HEK293 (cell line): ENCODE results near the gene FBXO28.
A peak's percentile ranks its signal among the peaks of the same experiment; 100 is the strongest.

Experiments used
- CTCF ChIA-PET: fragments of 350-600 bp; formaldehyde crosslinking; extraction: SDS; loops from one replicate; lab custom pipeline; 2021; ENCODE audit warnings: antibody characterized with exemption; lab: Yijun Ruan, JAX
- POLR2A ChIA-PET: fragments of 300-600 bp; formaldehyde crosslinking; extraction: SDS; loops from one replicate; lab custom pipeline; 2020; ENCODE audit warnings: antibody characterized with exemption, inconsistent platforms; lab: Yijun Ruan, JAX
- H3K27ac ChIP-seq: fragments of 200-500 bp; sonication (Bioruptor generic); 2 replicates; pipeline ENCODE4 v1.5.1; 2014; ENCODE audit warnings: low read depth, low read length, control low read depth, inconsistent platforms; ENCODE audit errors: extremely low read depth
- H3K36me3 ChIP-seq, 2 experiments: fragments of 200-500 bp in 1 of 2; sonication (Bioruptor generic) in 1 of 2; 1 replicate in 1 of 2; 2 replicates in 1 of 2; pipeline ENCODE4 v1.5.1; 2014 to 2017; ENCODE audit warnings: inconsistent platforms in 2 of 2, low read length in 2 of 2; ENCODE audit not compliant: control insufficient read depth in 2 of 2, insufficient read depth in 1 of 2
- H3K4me1 ChIP-seq: fragments of 200-500 bp; sonication (Bioruptor generic); 2 replicates; pipeline ENCODE4 v1.5.1; 2014; ENCODE audit warnings: mild to moderate bottlenecking, low read length, inconsistent platforms; ENCODE audit not compliant: control insufficient read depth, insufficient read depth
- H3K4me3 ChIP-seq: 2 replicates; pipeline ENCODE4 v1.5.1; 2011; ENCODE audit warnings: low read depth, mild to moderate bottlenecking, control low read depth, low read length, moderate library complexity
- H3K9me3 ChIP-seq: fragments of 200-500 bp; sonication (Bioruptor generic); 2 replicates; pipeline ENCODE4 v1.5.1; 2014; ENCODE audit warnings: low read depth, low read length, inconsistent platforms; ENCODE audit not compliant: control insufficient read depth, insufficient read depth
- GLI2 ChIP-seq: fragments of 450-650 bp; formaldehyde crosslinking; IDR thresholded peaks from 2 replicates; pipeline ENCODE4; 2017; ENCODE audit warnings: missing biosample characterization, missing genetic modification characterization, low read depth, borderline replicate concordance
- GLIS1 ChIP-seq: fragments of 450-650 bp; formaldehyde crosslinking; IDR thresholded peaks from 2 replicates; pipeline ENCODE4 v1.5.1; 2016; ENCODE audit warnings: missing biosample characterization, missing genetic modification characterization
- IKZF3 ChIP-seq: fragments of 450-650 bp; IDR thresholded peaks from 2 replicates; pipeline ENCODE4 v1.5.0; 2018; ENCODE audit warnings: missing biosample characterization, mild to moderate bottlenecking, missing genetic modification characterization, moderate library complexity
- MEIS1 ChIP-seq: sonication (generic); formaldehyde crosslinking; IDR thresholded peaks from 2 replicates; pipeline ENCODE4 v1.8.1; 2022; ENCODE audit warnings: missing genetic modification reagents, mild to moderate bottlenecking, borderline replicate concordance
- OSR2 ChIP-seq: fragments of 450-650 bp; formaldehyde crosslinking; IDR thresholded peaks from 2 replicates; pipeline ENCODE4 v1.5.1; 2016; ENCODE audit warnings: missing biosample characterization, missing genetic modification characterization
- OVOL3 ChIP-seq: fragments of 450-650 bp; formaldehyde crosslinking; IDR thresholded peaks from 2 replicates; pipeline ENCODE4 v1.5.1; 2016; ENCODE audit warnings: missing biosample characterization, missing genetic modification characterization
- PRDM1 ChIP-seq: fragments of 450-650 bp; formaldehyde crosslinking; IDR thresholded peaks from 2 replicates; pipeline ENCODE4; 2016; ENCODE audit warnings: missing biosample characterization, missing genetic modification characterization
- SALL2 ChIP-seq: fragments of 450-650 bp; formaldehyde crosslinking; IDR thresholded peaks from 2 replicates; pipeline ENCODE4 v1.5.0; 2017; ENCODE audit warnings: missing biosample characterization, mild to moderate bottlenecking, missing genetic modification characterization, borderline replicate concordance
- SP2 ChIP-seq: fragments of 450-650 bp; formaldehyde crosslinking; IDR thresholded peaks from 2 replicates; pipeline ENCODE4 v1.5.1; 2016; ENCODE audit warnings: missing biosample characterization, missing genetic modification characterization
- ZBTB20 ChIP-seq: fragments of 450-650 bp; formaldehyde crosslinking; IDR thresholded peaks from 2 replicates; pipeline ENCODE4 v1.5.1; 2016; ENCODE audit warnings: missing biosample characterization, missing genetic modification characterization
- ZNF121 ChIP-seq: fragments of 450-650 bp; formaldehyde crosslinking; IDR thresholded peaks from 2 replicates; pipeline ENCODE4 v1.5.1; 2016; ENCODE audit warnings: missing biosample characterization, missing genetic modification characterization
- ZNF292 ChIP-seq: fragments of 450-650 bp; formaldehyde crosslinking; IDR thresholded peaks from 2 replicates; pipeline ENCODE4 v1.5.1; 2016; ENCODE audit warnings: low read depth, missing biosample characterization, missing genetic modification characterization, borderline replicate concordance
- ZNF426 ChIP-seq: fragments of 450-650 bp; formaldehyde crosslinking; IDR thresholded peaks from 2 replicates; pipeline ENCODE4 v1.5.1; 2017; ENCODE audit warnings: missing biosample characterization, missing genetic modification characterization, mild to moderate bottlenecking, inconsistent platforms, moderate library complexity
- ZNF48 ChIP-seq: fragments of 450-650 bp; formaldehyde crosslinking; IDR thresholded peaks from 2 replicates; pipeline ENCODE4 v1.5.1; 2016; ENCODE audit warnings: missing biosample characterization, missing genetic modification characterization
- ZNF510 ChIP-seq: fragments of 450-650 bp; formaldehyde crosslinking; IDR thresholded peaks from 2 replicates; pipeline ENCODE4 v1.5.1; 2018; ENCODE audit warnings: mild to moderate bottlenecking, missing genetic modification characterization, missing biosample characterization; ENCODE audit not compliant: insufficient replicate concordance
- ZNF561 ChIP-seq: fragments of 450-650 bp; IDR thresholded peaks from 2 replicates; pipeline ENCODE4 v1.5.1; 2018; ENCODE audit warnings: missing biosample characterization, missing genetic modification characterization, borderline replicate concordance
- ZNF626 ChIP-seq: fragments of 450-650 bp; sonication (Bioruptor Pico); formaldehyde crosslinking; IDR thresholded peaks from 2 replicates; pipeline ENCODE4 v1.5.1; 2018; ENCODE audit warnings: missing biosample characterization, missing genetic modification characterization, inconsistent platforms
- ZNF792 ChIP-seq: fragments of 450-650 bp; formaldehyde crosslinking; IDR thresholded peaks from 2 replicates; pipeline ENCODE4 v1.5.1; 2016; ENCODE audit warnings: missing biosample characterization, missing genetic modification characterization
- ZSCAN30 ChIP-seq: fragments of 450-650 bp; IDR thresholded peaks from 2 replicates; pipeline ENCODE4 v1.5.1; 2018; ENCODE audit warnings: missing biosample characterization, mild to moderate bottlenecking, missing genetic modification characterization, moderate library complexity
- TF ChIP-seq, protein P1 (sequence below): fragments of 450-650 bp; formaldehyde crosslinking; optimal IDR thresholded peaks from 2 replicates; pipeline ENCODE3; 2016; ENCODE audit warnings: missing biosample characterization, mild to moderate bottlenecking, missing genetic modification characterization
- TF ChIP-seq, protein P2 (sequence below): fragments of 450-650 bp; formaldehyde crosslinking; IDR thresholded peaks from 2 replicates; pipeline ENCODE4 v1.5.1; 2016; ENCODE audit warnings: missing biosample characterization, missing genetic modification characterization, borderline replicate concordance
- TF ChIP-seq, protein P3 (sequence below): fragments of 450-650 bp; formaldehyde crosslinking; IDR thresholded peaks from 2 replicates; pipeline ENCODE4 v1.5.1; 2016; ENCODE audit warnings: missing biosample characterization, missing genetic modification characterization
- TF ChIP-seq, protein P4 (sequence below): fragments of 450-650 bp; formaldehyde crosslinking; IDR thresholded peaks from 2 replicates; pipeline ENCODE4 v1.5.1; 2016; ENCODE audit warnings: missing biosample characterization, missing genetic modification characterization, low read depth

The FBXO28 gene

DNA sequence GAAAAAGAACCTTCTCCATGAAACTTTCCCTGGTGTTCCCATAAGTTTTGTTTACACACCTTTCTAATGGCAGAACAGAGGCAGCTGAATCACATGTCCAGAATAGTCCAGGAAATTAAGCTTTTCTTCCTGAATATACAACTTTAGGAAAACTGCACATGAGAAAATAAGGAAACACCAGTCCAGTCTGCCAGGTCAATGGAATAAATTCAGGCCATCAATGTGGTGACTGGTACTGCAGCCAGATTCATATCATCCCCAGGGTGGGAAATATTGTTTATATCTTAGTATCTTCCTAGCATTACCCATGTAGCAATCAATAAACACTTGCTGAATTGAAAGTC is 6.7 kb upstream of the FBXO28 start:
- no peak for TF ChIP-seq ZNF626 (tag by site-specific recombination)
- no peak for TF ChIP-seq ZNF792 (tag by site-specific recombination)
- TF ChIP-seq ZNF561: no peak
- no peak for TF ChIP-seq GLIS1 (tag by site-specific recombination)
- no peak for TF ChIP-seq MEIS1 (CRISPR knock-in tag)
- no peak for TF ChIP-seq ZBTB20
- 0 out of 2 replicates have a peak, but pooled peaks have one; percentile 51 for TF ChIP-seq PRDM1 (tag by site-specific recombination)
- ChIA-PET POLR2A (interaction anchor here (1.2 kb wide), 1 partner anchor 114 kb away, joined by 4 read pairs; no protein-coding TSS in a partner anchor), CTCF (interaction anchor here (0.5 to 3.0 kb wide), 20 partner anchors 8 to 1261 kb away, joined by 3 to 18 read pairs (median 3); no protein-coding TSS in a partner anchor)
- Histone ChIP-seq H3K36me3 (no peaks in the 10 kb centered on the region), H3K4me1 (no peaks in the 10 kb centered on the region), H3K27ac (no peak overlapping the region), H3K9me3 (no peaks in the 10 kb centered on the region), H3K4me3 (no peak overlapping the region)

DNA sequence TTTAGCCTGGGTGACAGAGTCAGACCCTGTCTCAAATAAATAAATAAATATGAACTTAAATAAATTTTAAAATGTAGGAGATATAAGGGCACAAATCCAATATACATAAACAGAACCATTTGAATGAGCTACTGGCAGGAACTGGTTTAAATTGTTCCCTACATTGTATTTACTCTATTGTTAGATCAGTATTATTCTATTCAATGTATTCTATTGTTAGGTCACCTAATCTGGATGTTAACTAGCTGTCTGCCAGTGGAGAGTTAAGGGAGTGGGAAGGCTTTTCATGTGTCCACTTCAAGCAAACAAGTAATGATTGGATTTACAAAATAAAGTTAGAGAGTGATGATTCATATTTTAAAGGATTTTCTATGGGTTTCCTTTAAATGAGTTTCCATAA is 4.9 kb upstream of the FBXO28 start:
- no peak overlapping the region for H3K4me3 ChIP-seq
- TF ChIP-seq, protein P1, sequence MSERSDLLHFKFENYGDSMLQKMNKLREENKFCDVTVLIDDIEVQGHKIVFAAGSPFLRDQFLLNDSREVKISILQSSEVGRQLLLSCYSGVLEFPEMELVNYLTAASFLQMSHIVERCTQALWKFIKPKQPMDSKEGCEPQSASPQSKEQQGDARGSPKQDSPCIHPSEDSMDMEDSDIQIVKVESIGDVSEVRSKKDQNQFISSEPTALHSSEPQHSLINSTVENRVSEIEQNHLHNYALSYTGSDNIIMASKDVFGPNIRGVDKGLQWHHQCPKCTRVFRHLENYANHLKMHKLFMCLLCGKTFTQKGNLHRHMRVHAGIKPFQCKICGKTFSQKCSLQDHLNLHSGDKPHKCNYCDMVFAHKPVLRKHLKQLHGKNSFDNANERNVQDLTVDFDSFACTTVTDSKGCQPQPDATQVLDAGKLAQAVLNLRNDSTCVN (tag by site-specific recombination): no peak
- TF ChIP-seq ZSCAN30 (tag by site-specific recombination) (no peak), ZNF121 (tag by site-specific recombination) (no peak), ZNF48 (no peak), OSR2 (tag by site-specific recombination) (no peak), OVOL3 (tag by site-specific recombination) (no peak), SP2 (tag by site-specific recombination) (no peak), SALL2 (tag by site-specific recombination) (no peak), IKZF3 (no peak), ZNF426 (no peak), ZNF292 (no peak), ZNF510 (tag by site-specific recombination) (no peak), GLI2 (tag by site-specific recombination) (no peak)
- TF ChIP-seq, protein P2, sequence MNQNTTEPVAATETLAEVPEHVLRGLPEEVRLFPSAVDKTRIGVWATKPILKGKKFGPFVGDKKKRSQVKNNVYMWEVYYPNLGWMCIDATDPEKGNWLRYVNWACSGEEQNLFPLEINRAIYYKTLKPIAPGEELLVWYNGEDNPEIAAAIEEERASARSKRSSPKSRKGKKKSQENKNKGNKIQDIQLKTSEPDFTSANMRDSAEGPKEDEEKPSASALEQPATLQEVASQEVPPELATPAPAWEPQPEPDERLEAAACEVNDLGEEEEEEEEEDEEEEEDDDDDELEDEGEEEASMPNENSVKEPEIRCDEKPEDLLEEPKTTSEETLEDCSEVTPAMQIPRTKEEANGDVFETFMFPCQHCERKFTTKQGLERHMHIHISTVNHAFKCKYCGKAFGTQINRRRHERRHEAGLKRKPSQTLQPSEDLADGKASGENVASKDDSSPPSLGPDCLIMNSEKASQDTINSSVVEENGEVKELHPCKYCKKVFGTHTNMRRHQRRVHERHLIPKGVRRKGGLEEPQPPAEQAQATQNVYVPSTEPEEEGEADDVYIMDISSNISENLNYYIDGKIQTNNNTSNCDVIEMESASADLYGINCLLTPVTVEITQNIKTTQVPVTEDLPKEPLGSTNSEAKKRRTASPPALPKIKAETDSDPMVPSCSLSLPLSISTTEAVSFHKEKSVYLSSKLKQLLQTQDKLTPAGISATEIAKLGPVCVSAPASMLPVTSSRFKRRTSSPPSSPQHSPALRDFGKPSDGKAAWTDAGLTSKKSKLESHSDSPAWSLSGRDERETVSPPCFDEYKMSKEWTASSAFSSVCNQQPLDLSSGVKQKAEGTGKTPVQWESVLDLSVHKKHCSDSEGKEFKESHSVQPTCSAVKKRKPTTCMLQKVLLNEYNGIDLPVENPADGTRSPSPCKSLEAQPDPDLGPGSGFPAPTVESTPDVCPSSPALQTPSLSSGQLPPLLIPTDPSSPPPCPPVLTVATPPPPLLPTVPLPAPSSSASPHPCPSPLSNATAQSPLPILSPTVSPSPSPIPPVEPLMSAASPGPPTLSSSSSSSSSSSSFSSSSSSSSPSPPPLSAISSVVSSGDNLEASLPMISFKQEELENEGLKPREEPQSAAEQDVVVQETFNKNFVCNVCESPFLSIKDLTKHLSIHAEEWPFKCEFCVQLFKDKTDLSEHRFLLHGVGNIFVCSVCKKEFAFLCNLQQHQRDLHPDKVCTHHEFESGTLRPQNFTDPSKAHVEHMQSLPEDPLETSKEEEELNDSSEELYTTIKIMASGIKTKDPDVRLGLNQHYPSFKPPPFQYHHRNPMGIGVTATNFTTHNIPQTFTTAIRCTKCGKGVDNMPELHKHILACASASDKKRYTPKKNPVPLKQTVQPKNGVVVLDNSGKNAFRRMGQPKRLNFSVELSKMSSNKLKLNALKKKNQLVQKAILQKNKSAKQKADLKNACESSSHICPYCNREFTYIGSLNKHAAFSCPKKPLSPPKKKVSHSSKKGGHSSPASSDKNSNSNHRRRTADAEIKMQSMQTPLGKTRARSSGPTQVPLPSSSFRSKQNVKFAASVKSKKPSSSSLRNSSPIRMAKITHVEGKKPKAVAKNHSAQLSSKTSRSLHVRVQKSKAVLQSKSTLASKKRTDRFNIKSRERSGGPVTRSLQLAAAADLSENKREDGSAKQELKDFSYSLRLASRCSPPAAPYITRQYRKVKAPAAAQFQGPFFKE (tag by site-specific recombination): no peak
- TF ChIP-seq, protein P3, sequence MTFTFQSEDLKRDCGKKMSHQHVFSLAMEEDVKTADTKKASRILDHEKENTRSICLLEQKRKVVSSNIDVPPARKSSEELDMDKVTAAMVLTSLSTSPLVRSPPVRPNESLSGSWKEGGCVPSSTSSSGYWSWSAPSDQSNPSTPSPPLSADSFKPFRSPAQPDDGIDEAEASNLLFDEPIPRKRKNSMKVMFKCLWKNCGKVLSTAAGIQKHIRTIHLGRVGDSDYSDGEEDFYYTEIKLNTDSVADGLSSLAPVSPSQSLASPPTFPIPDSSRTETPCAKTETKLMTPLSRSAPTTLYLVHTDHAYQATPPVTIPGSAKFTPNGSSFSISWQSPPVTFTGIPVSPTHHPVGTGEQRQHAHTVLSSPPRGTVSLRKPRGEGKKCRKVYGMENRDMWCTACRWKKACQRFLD (tag by site-specific recombination): no peak
- TF ChIP-seq, protein P4, sequence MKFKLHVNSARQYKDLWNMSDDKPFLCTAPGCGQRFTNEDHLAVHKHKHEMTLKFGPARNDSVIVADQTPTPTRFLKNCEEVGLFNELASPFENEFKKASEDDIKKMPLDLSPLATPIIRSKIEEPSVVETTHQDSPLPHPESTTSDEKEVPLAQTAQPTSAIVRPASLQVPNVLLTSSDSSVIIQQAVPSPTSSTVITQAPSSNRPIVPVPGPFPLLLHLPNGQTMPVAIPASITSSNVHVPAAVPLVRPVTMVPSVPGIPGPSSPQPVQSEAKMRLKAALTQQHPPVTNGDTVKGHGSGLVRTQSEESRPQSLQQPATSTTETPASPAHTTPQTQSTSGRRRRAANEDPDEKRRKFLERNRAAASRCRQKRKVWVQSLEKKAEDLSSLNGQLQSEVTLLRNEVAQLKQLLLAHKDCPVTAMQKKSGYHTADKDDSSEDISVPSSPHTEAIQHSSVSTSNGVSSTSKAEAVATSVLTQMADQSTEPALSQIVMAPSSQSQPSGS (tag by site-specific recombination): no peak
- POLR2A ChIA-PET: interaction anchor here (0.6 kb wide), 2 partner anchors 20 to 74 kb away, joined by 3 read pairs; no protein-coding TSS in a partner anchor
- H3K9me3 ChIP-seq: no peaks in the 10 kb centered on the region
- no peaks in the 10 kb centered on the region for H3K36me3 ChIP-seq
- CTCF ChIA-PET: interaction anchor here (0.8 to 1.2 kb wide), 2 partner anchors 225 to 405 kb away, joined by 3 to 5 read pairs; no protein-coding TSS in a partner anchor
- no peak overlapping the region for H3K27ac ChIP-seq
- H3K4me1 ChIP-seq: no peaks in the 10 kb centered on the region
